ENCODE results near the gene ATN1.

The ATN1 gene

DNA sequence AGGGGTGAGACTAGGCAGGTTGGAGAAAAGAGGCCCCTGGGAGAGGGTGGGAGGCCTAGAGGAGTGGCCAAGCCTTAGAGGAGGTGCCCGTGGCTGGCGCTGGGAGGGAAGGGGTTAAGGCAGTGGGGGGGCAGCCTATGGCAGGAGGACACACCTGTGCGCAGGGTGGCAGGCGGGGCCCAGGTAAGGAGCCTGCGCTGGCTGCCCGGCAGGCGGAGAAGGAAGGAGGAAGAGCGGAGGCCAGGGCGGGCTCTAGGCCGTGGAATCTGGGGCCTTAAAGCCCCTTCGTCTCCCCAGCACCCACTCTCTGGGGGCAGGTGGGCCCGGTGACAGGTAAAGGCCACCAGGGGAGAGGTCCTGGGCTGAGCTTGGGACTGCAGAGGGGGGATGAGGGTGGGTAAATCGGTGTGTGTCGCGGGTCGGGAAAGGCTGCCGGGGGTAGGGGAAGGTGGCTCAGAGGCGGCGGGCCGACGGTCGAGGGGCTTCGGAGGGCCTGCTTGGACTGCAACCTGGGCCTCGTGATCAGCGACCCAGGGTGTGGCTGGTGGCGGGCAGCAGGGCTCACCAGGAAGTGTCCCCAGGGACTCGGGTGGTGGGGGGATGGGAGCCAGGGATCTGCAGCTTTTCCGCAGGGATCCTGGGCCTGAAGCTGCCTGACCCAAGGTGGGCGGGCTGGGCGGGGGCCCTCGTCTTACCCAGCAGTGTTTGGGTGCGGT is 35.4 kb downstream of the ATN1 start:
- H3K4me3 ChIP-seq: peak overlapping the region; percentile 39 to 63 (median 51)
- H3K27ac ChIP-seq: peak overlapping the region in 20 of 21 experiments; percentile 80 to 97 (median 91)

DNA sequence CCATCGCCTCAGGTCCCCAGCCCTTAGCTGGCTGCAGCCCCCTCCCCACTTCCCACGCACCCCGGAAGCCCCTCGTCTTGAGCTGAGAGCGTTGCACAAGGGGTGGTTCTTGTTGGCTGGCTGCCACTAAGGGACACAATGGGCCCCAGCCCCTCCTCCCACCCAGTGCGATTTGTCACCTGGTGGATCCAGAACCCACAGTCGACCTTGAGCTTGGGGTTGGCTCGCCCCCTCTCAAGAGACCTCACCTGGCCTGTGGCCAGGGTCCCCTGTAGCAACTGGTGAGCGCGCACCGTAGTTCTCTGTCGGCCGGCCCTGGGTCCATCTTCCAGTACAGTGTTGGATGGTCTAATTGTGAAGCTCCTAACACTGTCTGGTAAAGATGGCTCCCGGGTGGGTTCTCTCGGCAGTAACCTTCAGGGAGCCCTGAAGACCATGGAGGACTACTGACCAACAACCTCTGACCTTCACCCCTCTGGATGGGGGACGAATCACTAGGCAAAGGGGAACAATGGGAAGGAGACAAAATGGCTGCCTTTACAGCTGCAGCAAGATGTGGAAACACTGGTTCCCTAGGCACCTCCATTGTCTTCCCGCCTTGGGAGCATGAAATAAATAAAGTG is 36.1 kb downstream of the ATN1 start:
- Histone ChIP-seq H3K27ac (peak overlapping the region; percentile 51 to 97 (median 91)), H3K4me3 (peak overlapping the region; percentile 39 to 63 (median 51))

DNA sequence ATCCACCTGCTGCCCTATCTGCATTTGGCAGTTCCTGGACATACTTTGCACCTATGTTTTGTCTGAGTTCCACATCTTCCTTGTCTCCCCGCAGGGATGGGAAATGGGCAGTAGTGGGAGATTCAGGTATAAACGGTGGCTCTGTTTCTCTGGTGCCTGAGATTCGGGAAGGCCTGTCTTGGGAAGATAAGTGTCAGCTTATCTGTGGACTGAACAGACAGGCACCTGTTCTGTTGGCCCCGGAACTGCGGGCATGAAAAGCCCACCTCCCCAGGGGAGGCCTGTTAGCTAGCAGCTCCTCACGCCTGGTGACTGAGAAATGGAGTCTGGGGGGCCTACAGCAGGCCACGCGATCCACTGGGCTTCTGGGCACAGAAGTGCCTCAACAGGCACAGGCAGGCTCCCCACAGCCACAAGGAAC is 36.9 kb downstream of the ATN1 start:
- peak overlapping the region in 6 of 7 experiments; percentile 39 to 63 (median 50) for H3K4me3 ChIP-seq
- peak overlapping the region in 20 of 21 experiments; percentile 0 to 97 (median 91) for H3K27ac ChIP-seq

DNA sequence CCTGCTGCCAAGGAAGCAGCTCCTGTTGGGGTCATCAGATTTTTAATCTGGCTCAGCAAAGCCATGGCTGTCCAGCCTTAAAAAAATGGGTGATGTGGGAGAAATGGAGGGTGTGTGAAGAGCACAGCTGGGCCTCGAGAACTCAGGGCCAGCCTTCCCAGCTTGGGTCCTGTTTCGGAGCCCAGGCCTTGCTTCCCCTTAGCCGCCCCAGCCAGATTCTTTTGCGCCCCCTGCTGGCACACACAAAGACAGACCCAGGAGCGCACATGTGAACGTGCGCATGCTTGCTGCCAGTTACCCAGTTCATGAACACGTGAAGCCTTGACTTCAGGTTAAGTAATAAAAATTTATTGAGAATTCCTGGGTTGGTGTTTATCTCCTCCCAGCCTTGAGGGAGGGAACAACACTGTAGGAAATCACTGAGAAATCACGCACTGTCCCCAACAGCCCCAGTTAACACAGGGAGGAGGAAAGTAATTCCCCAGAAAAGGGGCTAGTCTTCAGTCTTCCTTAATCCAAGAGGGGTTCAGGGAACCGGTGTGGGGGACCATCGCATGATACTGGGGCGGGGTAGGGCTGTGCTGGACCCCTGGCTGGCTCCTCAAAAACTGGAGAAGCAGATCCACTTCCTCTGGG is 37.4 kb downstream of the ATN1 start:
- H3K27ac ChIP-seq: peak overlapping the region in 20 of 21 experiments; percentile 0 to 97 (median 91)
- peak overlapping the region in 3 of 7 experiments; percentile 51 to 63 (median 52) for H3K4me3 ChIP-seq

DNA sequence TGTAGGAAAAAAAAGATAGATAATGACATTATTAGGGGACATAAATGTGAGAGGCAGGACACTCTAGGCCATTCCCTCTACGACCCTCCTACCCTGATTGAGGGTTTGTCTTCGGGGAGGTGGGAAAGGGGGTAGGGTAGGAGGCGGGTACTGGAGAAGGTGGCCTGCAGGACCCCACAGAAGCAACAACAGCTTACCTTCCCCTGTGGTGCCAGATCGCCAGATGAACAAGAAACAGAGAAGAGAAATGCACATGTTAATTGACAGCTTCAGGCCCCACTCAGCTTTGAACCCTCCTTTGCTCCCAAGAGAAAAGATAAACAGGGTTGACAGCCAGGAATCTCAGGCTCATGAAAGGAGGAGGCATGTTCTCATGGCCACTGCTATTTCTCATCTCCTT is 38.0 kb downstream of the ATN1 start:
- peak overlapping the region in 10 of 21 experiments; percentile 39 to 97 (median 92) for H3K27ac ChIP-seq

DNA sequence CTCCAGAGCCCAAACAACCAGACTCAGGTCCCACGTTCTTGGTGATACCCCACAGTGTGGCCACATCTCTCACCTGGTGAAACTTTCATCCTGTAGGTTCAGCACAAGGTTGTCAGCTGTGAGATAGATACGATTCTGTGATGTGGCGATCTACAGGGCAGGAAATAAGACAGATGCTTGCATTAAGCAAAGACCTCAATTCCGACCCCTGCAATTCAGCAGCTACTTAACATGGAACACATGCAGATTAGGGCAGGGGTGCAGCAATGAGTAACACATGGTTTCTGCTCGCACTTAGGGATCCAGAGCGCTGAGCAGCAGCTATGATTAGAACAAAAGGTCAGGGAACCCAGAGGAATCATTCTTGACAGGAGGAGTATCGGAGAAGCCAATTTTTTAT is 38.6 kb downstream of the ATN1 start:
- H3K27ac ChIP-seq: no peak overlapping the region

More for the DNA sequence above, 38.0 kb downstream of the ATN1 start:
- no peak overlapping the region for H3K4me3 ChIP-seq

DNA sequence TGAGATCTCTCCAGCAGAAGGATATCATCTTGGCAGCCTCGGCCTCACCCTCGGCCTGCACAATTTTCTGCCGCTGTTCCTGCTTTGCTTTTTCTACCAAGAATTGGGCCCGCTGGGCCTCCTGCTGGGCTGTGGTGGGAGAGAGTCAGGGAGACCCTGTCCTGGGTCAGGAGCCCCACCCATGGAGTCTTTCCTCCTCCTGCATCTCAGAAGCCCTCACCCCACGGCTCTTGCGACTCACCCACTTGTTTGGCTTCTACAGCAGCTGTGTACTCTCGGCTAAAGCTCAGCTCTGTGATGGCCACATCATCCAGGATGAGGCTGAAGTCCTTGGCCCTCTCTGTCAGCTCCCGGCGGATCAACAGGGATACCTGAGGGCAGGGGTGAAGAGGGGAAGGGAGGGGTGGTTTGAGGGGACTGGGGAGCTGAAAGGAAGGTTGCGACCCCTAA is 39.9 kb downstream of the ATN1 start:
- H3K27ac ChIP-seq: peak overlapping the region in 1 of 21 experiments; percentile 32
- H3K4me3 ChIP-seq: no peak overlapping the region

More for the DNA sequence above, 38.6 kb downstream of the ATN1 start:
- H3K4me3 ChIP-seq: no peak overlapping the region

DNA sequence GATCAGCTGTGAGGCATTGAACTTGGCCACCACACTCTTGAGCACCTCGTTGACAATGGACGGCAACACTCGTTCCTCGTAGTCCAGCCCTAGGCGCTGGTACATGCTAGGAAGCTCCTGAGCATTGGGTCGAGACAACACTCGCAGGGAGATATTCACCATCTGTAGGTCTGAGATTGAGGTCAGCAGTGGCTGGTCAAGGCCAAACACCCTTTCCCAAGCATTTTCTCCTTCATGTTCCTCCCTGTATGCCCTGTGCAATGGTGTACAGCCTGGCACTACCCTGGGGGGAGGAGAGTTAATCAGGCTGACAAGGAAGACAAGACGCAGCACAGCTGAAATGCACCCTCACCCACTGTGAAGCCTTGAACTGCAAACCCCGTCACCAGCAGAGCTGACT is 40.7 kb downstream of the ATN1 start:
- no peak overlapping the region for H3K4me3 ChIP-seq

DNA sequence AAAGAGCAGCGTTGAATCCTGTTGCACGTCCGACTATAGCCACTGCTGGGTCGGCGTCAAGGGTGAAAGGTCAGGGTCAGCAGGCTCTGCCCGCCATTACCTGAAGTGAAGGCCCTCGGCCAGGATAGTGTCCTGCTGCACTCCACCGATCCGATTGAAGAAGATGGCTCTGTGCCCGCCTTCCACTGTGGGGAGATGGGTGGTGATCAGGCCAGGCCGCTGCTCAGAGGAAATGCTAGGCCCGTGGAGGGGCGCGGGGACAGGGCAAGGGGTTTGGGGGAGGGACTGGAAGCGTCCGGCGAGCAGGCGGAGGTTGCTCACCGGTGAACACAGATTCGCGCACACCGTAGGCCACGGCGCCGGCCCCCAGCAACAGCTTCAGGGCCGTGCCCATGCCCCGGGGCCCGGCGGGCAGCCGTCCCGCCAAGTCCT is 42.4 kb downstream of the ATN1 start:
- peak overlapping the region; percentile 68 to 93 (median 89) for H3K4me3 ChIP-seq
- H3K27ac ChIP-seq: peak overlapping the region; percentile 80 to 99 (median 93)

More for the DNA sequence above, 40.7 kb downstream of the ATN1 start:
- peak overlapping the region in 2 of 21 experiments; percentile 32 to 98 for H3K27ac ChIP-seq

DNA sequence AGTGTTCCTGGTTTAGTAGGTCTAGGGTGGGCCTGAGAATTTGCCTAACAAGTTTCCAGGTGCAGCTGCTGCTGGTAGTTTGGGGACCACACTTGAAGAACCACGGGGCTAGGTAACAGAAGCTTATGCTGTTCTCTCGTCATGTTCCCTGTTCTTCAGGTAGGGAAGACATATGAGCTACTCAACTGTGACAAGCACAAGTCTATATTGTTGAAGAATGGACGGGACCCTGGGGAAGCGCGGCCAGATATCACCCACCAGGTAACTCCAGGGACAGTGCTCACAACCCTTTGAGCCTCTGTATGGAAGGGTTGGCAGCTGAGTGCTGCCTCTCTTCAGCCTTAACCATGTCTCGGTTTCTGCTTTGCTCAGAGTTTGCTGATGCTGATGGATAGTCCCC is 46.4 kb downstream of the ATN1 start:
- Histone ChIP-seq H3K27ac (no peak overlapping the region), H3K4me3 (no peak overlapping the region)

DNA sequence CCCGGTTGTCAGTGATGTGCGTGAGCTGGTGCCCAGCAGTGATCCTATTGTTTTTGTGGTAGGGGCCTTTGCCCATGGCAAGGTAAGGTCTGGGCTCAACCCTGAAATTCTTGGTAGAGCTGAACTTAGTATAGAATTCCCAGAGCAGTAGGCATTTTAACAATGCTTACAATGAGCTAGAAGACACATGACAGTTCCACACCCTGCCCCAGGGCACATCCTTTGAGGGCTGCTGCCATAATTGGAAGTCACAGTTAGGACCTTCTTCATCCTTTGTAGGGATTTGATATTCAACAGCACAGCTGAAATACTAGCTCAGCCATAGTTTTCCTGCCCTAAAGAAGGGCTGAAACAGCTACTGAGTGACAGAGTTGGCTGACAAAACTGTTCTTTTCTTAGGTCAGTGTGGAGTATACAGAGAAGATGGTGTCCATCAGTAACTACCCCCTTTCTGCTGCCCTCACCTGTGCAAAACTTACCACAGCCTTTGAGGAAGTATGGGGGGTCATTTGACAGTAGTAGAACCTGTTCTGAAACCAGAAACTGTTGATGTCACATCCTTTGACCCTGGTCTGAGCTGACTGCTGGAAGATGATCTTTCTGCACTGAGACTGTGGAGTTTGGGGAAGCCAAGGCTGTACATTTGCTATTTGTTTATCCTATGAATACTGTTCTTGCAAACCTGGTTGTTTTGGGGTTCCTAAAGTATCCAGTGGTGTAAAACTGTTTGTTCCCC is 47.7 kb downstream of the ATN1 start:
- Histone ChIP-seq H3K4me3 (no peak overlapping the region), H3K27ac (no peak overlapping the region)

DNA sequence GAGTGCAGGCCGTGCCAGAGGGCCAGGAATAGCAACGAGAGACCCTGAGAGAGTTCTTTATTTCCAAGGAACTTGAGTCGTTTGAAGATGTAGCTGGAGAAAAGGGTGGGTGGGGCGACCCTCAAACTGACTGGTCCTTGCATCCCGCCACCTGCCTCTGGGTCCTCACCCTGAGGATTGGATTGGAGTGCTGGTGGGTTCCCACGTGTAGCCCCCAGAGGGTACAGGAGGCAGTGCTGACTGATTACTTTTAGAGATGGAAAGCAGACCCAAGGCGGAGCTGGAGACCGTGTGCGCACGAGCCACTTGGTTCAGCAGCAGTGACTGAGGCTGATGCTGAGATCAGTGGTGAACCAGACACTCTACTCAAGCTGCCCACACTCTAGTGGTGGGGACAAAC is 49.9 kb downstream of the ATN1 start:
- Histone ChIP-seq H3K27ac (no peak overlapping the region), H3K4me3 (no peak overlapping the region)

DNA sequence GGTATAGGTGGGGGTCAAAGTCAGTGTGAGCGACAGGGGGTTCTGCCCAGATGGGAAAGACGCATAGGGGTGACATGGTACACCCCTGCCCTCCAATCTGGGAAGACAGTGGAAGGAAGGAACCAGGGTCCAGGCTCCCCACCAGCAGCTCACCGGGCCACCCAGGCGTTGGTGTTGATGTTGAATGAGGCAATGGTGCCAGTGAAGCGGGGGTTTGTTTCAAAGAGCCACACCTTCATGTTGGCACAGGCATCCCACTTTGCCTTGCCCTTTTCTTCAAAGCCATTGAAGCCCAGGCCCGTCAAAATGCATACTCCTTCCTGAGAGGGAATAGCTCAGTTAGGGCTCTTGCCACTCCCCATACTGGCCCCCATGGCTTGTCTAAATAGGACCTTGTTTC is 50.4 kb downstream of the ATN1 start:
- H3K27ac ChIP-seq: peak overlapping the region in 5 of 21 experiments; percentile 13 to 52 (median 32)
- H3K4me3 ChIP-seq: no peak overlapping the region

DNA sequence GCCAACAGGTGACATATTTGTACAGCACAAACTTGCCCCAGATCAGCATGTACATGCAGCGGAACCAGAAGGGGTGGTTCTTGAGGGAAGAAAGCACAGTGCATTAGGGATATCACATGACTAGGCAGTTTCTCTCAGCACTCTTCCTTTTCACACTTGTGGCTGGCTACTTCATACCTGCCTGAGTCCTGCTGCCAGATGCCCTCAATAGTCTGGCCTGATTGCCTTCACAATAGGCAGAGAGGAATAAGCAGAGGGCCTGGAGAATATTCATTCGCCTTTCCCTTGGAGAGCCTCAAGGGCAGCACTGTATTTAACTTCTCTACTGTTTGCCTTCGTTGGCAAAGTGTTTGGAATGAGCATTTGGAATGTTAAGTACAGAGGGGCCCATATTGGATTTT is 50.9 kb downstream of the ATN1 start:
- H3K27ac ChIP-seq: peak overlapping the region in 9 of 21 experiments; percentile 8 to 58 (median 32)
- H3K4me3 ChIP-seq: no peak overlapping the region

DNA sequence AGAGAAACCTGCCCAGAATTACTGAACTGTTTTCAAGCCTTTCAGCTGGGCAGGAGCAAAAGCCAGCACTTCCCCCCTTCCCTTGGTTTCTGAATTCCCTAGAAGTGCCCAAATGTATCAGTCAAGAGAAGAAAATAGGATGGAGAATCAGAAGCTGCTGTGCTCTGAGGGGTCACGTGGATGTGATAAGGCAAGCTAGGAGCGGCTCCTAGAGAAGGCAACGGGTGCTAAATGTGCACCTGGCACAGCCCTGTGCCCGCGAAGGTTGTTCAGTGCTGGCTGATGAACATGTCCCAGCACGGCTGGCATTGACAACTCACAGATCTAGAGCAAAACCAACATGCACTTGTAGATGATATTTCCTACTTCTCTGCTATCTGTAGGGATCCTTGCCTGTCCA is 51.3 kb downstream of the ATN1 start:
- H3K27ac ChIP-seq: peak overlapping the region in 7 of 21 experiments; percentile 8 to 58 (median 32)
- no peak overlapping the region for H3K4me3 ChIP-seq

DNA sequence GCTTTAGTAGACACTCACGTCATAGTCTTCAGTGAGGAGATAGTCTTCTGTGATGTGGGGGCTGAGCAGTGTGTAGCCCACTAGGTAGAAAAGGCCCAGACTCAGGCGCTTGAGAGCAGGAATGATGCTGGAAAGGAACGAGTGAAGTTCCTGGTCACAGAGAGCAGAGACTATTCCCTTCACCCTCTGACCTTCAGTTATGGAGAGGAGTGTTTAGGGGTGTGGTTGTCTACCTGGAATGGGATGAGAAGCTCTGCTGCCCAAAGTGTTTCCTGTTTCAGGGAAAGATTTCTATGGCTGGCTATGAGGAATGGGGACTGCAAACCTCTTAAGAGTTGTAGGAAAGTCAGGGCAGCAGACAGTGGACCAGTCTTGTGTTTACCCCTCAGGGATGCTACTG is 51.7 kb downstream of the ATN1 start:
- Histone ChIP-seq H3K27ac (peak overlapping the region in 2 of 21 experiments; percentile 8 to 19), H3K4me3 (no peak overlapping the region)

DNA sequence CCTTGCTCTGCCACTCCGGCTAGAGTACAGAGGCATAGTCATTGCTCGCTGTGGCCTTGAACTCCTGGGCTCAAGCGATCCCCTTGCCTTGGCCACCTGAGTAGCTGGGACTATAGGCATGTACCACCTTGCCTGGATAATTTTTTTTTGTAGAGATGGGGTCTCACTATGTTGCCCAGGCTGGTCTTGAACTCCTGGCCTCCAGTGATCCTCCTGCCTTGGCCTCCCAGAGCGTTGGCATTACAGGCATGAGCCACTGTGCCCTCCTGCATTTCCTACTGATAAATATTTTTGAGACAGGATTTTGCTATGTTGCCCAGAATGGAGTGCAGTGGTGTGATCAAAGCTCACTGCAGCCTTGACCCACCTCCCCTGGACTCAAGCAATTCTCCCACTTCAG is 52.3 kb downstream of the ATN1 start:
- Histone ChIP-seq H3K27ac (no peak overlapping the region), H3K4me3 (no peak overlapping the region)

DNA sequence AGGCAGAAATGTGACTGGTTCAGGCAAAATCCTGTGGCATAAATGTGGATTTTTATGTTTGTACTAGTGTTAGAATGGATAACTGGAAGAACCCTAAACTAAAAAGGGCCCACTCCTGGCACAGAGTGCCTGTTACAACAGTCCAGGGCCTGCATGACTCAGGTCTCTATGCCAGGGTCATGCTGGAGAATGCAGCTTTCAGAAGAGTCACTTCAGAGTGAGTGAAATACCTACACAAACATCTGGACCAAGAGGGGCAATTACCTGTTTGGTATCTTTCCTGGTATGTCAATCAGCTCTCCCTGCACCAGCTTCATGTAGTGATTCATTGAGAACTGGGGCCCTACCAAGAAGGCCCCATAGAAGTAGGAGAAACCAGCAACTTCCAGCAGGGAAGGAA is 53.0 kb downstream of the ATN1 start:
- no peak overlapping the region for H3K27ac ChIP-seq
- no peak overlapping the region for H3K4me3 ChIP-seq

DNA sequence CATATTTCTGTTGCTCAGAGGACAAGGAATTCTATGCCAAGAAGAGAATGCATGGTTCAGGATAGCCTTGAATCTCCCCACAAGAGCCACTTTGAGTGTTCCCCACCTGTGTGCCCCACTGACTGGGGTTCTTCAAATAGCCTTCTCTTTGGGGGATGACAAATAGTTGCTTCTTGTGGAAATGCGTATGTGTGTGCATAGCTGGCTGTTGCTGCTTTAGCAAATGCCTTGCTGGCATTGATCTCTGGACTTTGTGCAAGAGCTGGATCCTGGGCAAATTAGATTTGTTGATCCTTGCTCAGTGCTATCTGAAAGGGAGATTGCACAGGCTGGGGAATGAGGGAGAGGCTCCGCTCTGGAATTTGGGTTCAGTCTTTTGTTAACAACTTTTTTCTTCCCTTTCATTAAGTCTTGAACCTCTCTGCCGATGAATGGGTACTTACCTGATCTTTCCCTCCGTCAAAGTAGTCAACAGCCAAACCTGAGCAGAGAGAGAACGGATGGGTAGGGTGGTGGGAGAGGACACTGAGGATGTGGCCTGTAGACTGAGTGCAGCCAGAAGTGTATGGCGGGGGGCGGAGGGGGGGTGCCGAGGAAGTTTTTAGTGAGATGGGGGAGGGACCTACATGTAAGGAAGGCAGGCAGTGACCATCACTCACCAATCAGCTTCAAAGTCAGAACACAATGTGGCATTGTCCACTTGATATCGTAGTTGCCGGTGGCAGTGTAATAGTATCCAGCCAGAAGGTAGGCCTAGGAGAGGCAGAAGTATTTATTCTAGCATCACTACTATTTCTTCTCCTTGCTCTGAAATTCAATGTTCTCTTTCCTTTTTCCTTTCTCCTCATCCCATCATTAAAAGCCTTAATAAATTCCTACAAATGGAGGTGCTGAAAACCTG is 53.6 kb downstream of the ATN1 start:
- Histone ChIP-seq H3K4me3 (no peak overlapping the region), H3K27ac (no peak overlapping the region)

All from skin epidermis (tissue), 12 donors.